Nephron progenitor cell (in vitro differentiated cells): Measurements from ENCODE around the gene ZNF692.
A peak's percentile ranks its signal among the peaks of the same experiment; 100 is the strongest.

ENCODE experiments used
- DNase-seq: peaks from one replicate; pipeline ENCODE4 v3.0.0; 2021
- H3K27ac Mint-ChIP-seq: 2 replicates; pipeline ENCODE4 v1.8.0; 2021; ENCODE audit warnings: mild to moderate bottlenecking, moderate library complexity, mixed read lengths
- H3K27me3 Mint-ChIP-seq: 2 replicates; pipeline ENCODE4 v1.8.0; 2021; ENCODE audit warnings: mild to moderate bottlenecking, low read depth, mixed read lengths; ENCODE audit not compliant: poor library complexity
- H3K36me3 Mint-ChIP-seq: 2 replicates; pipeline ENCODE4 v1.8.0; 2021; ENCODE audit warnings: low read depth, mixed read lengths
- H3K4me1 Mint-ChIP-seq: 2 replicates; pipeline ENCODE4 v1.8.0; 2021; ENCODE audit warnings: mixed read lengths
- H3K4me3 Mint-ChIP-seq: 2 replicates; pipeline ENCODE4 v1.8.0; 2021; ENCODE audit warnings: mild to moderate bottlenecking, moderate library complexity, mixed read lengths
- H3K9me3 Mint-ChIP-seq: 2 replicates; pipeline ENCODE4 v1.8.0; 2021; ENCODE audit warnings: mild to moderate bottlenecking, moderate library complexity, mixed read lengths
- CTCF ChIP-seq: fragments of 200-600 bp; sonication (generic); IDR thresholded peaks from 2 replicates; pipeline ENCODE4 v1.5.0; 2021; ENCODE audit warnings: antibody characterized with exemption

The ZNF692 gene

GRCh38 chr1:248849637-248850036 lies 9.2 kb downstream of the ZNF692 start:
- H3K27me3 Mint-ChIP-seq, result no peaks in the 10 kb centered on the region
- peak overlapping the region; percentile 97 for H3K27ac Mint-ChIP-seq
- H3K9me3 Mint-ChIP-seq, result no peaks in the 10 kb centered on the region
- H3K4me1 Mint-ChIP-seq, result no peaks in the 10 kb centered on the region
- TF ChIP-seq CTCF, result no peak
- no peak for DNase-seq
- H3K4me3 Mint-ChIP-seq, result no peak overlapping the region
- peaks cover 16% of the 10 kb centered on the region for H3K36me3 Mint-ChIP-seq

- Mint-ChIP-seq H3K27ac (peak overlapping the region; percentile 97), H3K27me3 (no peaks in the 10 kb centered on the region), H3K4me1 (no peaks in the 10 kb centered on the region), H3K4me3 (no peak overlapping the region), H3K36me3 (peaks cover 11% of the 10 kb centered on the region), H3K9me3 (no peaks in the 10 kb centered on the region)
- no peak for DNase-seq
- TF ChIP-seq CTCF, result no peak
Observed at GRCh38 chr1:248849152-248849551, 9.7 kb downstream of the ZNF692 start.

DNA sequence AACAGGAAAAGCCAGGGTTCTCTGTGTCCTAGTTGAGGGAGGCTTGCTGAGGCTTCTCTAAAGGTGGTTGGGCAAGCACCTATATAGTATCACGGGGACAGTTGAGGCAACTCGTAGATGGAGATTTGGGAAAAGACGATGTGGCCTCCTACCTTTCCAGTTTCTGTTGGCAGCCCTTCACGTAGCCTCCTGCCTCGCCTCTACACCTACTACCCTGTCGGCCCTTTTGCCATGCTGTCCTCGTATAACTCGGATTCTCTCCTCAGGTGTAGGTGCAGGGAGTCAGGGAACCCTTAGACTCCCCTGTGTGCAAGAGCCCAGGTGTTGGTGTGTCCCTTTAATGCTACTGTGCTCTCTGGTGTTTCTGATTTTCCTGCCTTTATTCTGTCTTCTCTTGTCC lies 10.3 kb downstream of the ZNF692 start:
- peak overlapping the region; percentile 47 for H3K27ac Mint-ChIP-seq
- no peak overlapping the region for H3K4me3 Mint-ChIP-seq
- no peaks in the 10 kb centered on the region for H3K27me3 Mint-ChIP-seq
- TF ChIP-seq CTCF, result no peak
- DNase-seq, result no peak
- no peaks in the 10 kb centered on the region for H3K9me3 Mint-ChIP-seq
- peaks cover 8% of the 10 kb centered on the region for H3K36me3 Mint-ChIP-seq
- H3K4me1 Mint-ChIP-seq, result no peaks in the 10 kb centered on the region

DNA sequence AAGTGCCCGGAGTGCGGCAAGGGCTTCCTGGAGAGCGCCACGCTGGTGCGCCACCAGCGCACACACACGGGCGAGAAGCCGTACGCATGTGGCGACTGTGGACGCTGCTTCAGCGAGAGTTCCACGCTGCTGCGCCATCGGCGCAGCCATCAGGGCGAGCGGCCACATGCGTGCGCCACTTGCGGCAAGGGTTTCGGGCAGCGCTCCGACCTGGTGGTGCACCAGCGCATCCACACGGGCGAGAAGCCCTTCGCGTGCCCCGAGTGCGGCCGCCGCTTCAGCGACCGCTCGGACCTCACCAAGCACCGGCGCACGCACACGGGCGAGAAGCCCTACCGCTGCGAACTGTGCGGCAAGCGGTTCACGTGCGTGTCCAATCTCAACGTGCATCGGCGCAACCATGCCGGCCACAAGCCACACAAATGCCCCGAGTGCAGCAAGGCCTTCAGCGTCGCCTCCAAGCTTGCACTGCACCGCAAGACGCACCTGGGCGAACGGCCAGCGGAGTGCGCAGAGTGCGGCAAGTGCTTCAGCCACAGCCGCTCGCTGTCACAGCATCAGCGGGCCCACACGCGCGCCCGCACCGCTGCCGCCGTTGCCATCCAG lies 10.8 kb downstream of the ZNF692 start:
- TF ChIP-seq CTCF, result no peak
- DNase-seq, result no peak
- Mint-ChIP-seq H3K4me3 (no peak overlapping the region), H3K27ac (no peak overlapping the region), H3K27me3 (no peaks in the 10 kb centered on the region), H3K4me1 (no peaks in the 10 kb centered on the region), H3K9me3 (no peaks in the 10 kb centered on the region), H3K36me3 (peaks cover 8% of the 10 kb centered on the region)

- Mint-ChIP-seq H3K4me1 (peaks cover 2% of the 10 kb centered on the region), H3K9me3 (no peaks in the 10 kb centered on the region), H3K27me3 (no peaks in the 10 kb centered on the region), H3K36me3 (peaks cover 8% of the 10 kb centered on the region), H3K4me3 (no peak overlapping the region), H3K27ac (no peak overlapping the region)
- TF ChIP-seq CTCF, result no peak
- DNase-seq, result no peak
Observed at GRCh38 chr1:248847181-248847955, 11.5 kb downstream of the ZNF692 start.

- Mint-ChIP-seq H3K4me3 (no peak overlapping the region), H3K27ac (no peak overlapping the region), H3K36me3 (peaks cover 8% of the 10 kb centered on the region), H3K27me3 (no peaks in the 10 kb centered on the region), H3K9me3 (no peaks in the 10 kb centered on the region), H3K4me1 (peaks cover 20% of the 10 kb centered on the region)
- TF ChIP-seq CTCF, result no peak
- no peak for DNase-seq
Observed at GRCh38 chr1:248844526-248844925, 14.4 kb downstream of the ZNF692 start.
